H9 (cell line): ENCODE data around the gene EFL1. TPM values are rescaled to one million over a fixed set of nuclear protein-coding genes. Genes with fewer than 3 reads are reported as not detected.

Experiments used
- DNase-seq: peaks from one replicate; pipeline ENCODE4 v3.0.0-alpha.2; 2017
- H2AFZ ChIP-seq: one replicate; pipeline ENCODE4 v1.6.1; 2013; ENCODE audit warnings: mild to moderate bottlenecking, low read length, control low read depth, moderate library complexity
- H2AK5ac ChIP-seq: 2 replicates; pipeline ENCODE4 v1.6.1; 2013; ENCODE audit warnings: low read length, control low read depth, mixed read lengths; ENCODE audit not compliant: insufficient read length
- H2BK120ac ChIP-seq: one replicate; pipeline ENCODE4 v1.6.1; 2013; ENCODE audit warnings: low read depth, mild to moderate bottlenecking, low read length, control low read depth, inconsistent platforms; ENCODE audit not compliant: poor library complexity, severe bottlenecking
- H2BK12ac ChIP-seq: 2 replicates; pipeline ENCODE4 v1.6.1; 2013; ENCODE audit warnings: low read length, control low read depth, mixed read lengths, low read depth; ENCODE audit not compliant: insufficient read length
- H2BK15ac ChIP-seq: 2 replicates; pipeline ENCODE4 v1.6.1; 2013; ENCODE audit warnings: low read depth, low read length, control low read depth
- H2BK20ac ChIP-seq: one replicate; pipeline ENCODE4 v1.6.1; 2013; ENCODE audit warnings: low read depth, mild to moderate bottlenecking, low read length, control low read depth, inconsistent platforms; ENCODE audit not compliant: poor library complexity, severe bottlenecking
- H2BK5ac ChIP-seq: 2 replicates; pipeline ENCODE4 v1.6.1; 2013; ENCODE audit warnings: low read length, control low read depth, mixed read lengths; ENCODE audit not compliant: insufficient read length
- H3K14ac ChIP-seq: 2 replicates; pipeline ENCODE4 v1.6.1; 2013; ENCODE audit warnings: low read length, control low read depth; ENCODE audit not compliant: insufficient read depth
- H3K18ac ChIP-seq: 2 replicates; pipeline ENCODE4 v1.6.1; 2013; ENCODE audit warnings: low read depth, mild to moderate bottlenecking, mixed read lengths, low read length, control low read depth; ENCODE audit not compliant: insufficient read length
- H3K23ac ChIP-seq: 2 replicates; pipeline ENCODE4 v1.6.1; 2013; ENCODE audit warnings: low read length, control low read depth, mixed read lengths, low read depth; ENCODE audit not compliant: insufficient read length
- H3K23me2 ChIP-seq: 2 replicates; pipeline ENCODE4 v1.6.1; 2013; ENCODE audit warnings: low read depth, mild to moderate bottlenecking, mixed read lengths, low read length, control low read depth; ENCODE audit not compliant: insufficient read length, poor library complexity, severe bottlenecking
- H3K27ac ChIP-seq: 2 replicates; pipeline ENCODE4 v1.5.1; 2013; ENCODE audit warnings: low read length, control low read depth, mixed read lengths, low read depth; ENCODE audit not compliant: insufficient read length
- H3K27me3 ChIP-seq: 2 replicates; pipeline ENCODE4 v1.6.1; 2013; ENCODE audit warnings: low read length, control low read depth, inconsistent platforms; ENCODE audit not compliant: insufficient read depth
- H3K4ac ChIP-seq: 2 replicates; pipeline ENCODE4 v1.6.1; 2013; ENCODE audit warnings: low read depth, mild to moderate bottlenecking, control low read depth, inconsistent platforms, low read length, moderate library complexity
- H3K4me1 ChIP-seq: 2 replicates; pipeline ENCODE4 v1.6.1; 2013; ENCODE audit warnings: low read length, control low read depth, inconsistent platforms; ENCODE audit not compliant: insufficient read depth
- H3K4me2 ChIP-seq: 2 replicates; pipeline ENCODE4 v1.6.1; 2013; ENCODE audit warnings: low read length, control low read depth, mixed read lengths; ENCODE audit not compliant: insufficient read length, insufficient read depth
- H3K56ac ChIP-seq: 2 replicates; pipeline ENCODE4 v1.6.1; 2013; ENCODE audit warnings: low read depth, mild to moderate bottlenecking, mixed read lengths, low read length, control low read depth; ENCODE audit not compliant: insufficient read length
- H3K79me1 ChIP-seq: 2 replicates; pipeline ENCODE4 v1.6.1; 2013; ENCODE audit warnings: low read depth, mild to moderate bottlenecking, moderate library complexity, low read length, control low read depth, inconsistent platforms; ENCODE audit not compliant: insufficient read depth, poor library complexity, severe bottlenecking
- H3K79me2 ChIP-seq: 2 replicates; pipeline ENCODE4 v1.6.1; 2013; ENCODE audit warnings: low read length, control low read depth, inconsistent platforms; ENCODE audit not compliant: insufficient read depth
- H3K9ac ChIP-seq: 2 replicates; pipeline ENCODE4 v1.6.1; 2013; ENCODE audit warnings: low read length, control low read depth, mixed read lengths; ENCODE audit not compliant: insufficient read length; ENCODE audit errors: extremely low read depth
- H3K9me3 ChIP-seq: one replicate; pipeline ENCODE4 v1.6.1; 2013; ENCODE audit warnings: low read depth, low read length, inconsistent platforms; ENCODE audit not compliant: control insufficient read depth
- H3T11ph ChIP-seq: one replicate; pipeline ENCODE4 v1.6.1; 2013; ENCODE audit warnings: mild to moderate bottlenecking, low read length, control low read depth, inconsistent platforms
- H4K20me1 ChIP-seq: one replicate; pipeline ENCODE4 v1.6.1; 2013; ENCODE audit not compliant: control insufficient read depth, insufficient read length, insufficient read depth
- H4K5ac ChIP-seq: 2 replicates; pipeline ENCODE4 v1.6.1; 2013; ENCODE audit warnings: low read depth, mild to moderate bottlenecking, mixed read lengths, low read length, control low read depth; ENCODE audit not compliant: insufficient read length
- H4K8ac ChIP-seq: replicated peaks from 2 replicates; pipeline ENCODE4 v1.6.1; 2013; ENCODE audit warnings: low read length, control low read depth, mixed read lengths, low read depth; ENCODE audit not compliant: insufficient read length
- H4K91ac ChIP-seq: 2 replicates; pipeline ENCODE4 v1.6.1; 2013; ENCODE audit warnings: low read depth, mild to moderate bottlenecking, moderate library complexity, mixed read lengths, low read length, control low read depth; ENCODE audit not compliant: insufficient read length
- H3K27ac Mint-ChIP-seq, 3 experiments: 2 replicates in 2 of 3; 3 replicates in 1 of 3; pipeline ENCODE4 v1.8.0; 2020 to 2021; ENCODE audit warnings: mixed read lengths in 3 of 3, mild to moderate bottlenecking in 1 of 3, moderate library complexity in 1 of 3
- H3K27me3 Mint-ChIP-seq: 2 replicates; pipeline ENCODE4 v1.8.0; 2021; ENCODE audit warnings: low read depth, mild to moderate bottlenecking, moderate library complexity, mixed read lengths
- H3K36me3 Mint-ChIP-seq, 3 experiments: 2 replicates in 2 of 3; 3 replicates in 1 of 3; pipeline ENCODE4 v1.8.0; 2020 to 2021; ENCODE audit warnings: low read depth in 3 of 3, mixed read lengths in 3 of 3; ENCODE audit not compliant: insufficient read depth in 1 of 3
- H3K4me1 Mint-ChIP-seq, 2 experiments: 2 replicates each; pipeline ENCODE4 v1.8.0; 2020; ENCODE audit warnings: mixed read lengths in 2 of 2
- H3K4me3 Mint-ChIP-seq, 2 experiments: 2 replicates in 1 of 2; 3 replicates in 1 of 2; pipeline ENCODE4 v1.8.0; 2020 to 2021; ENCODE audit warnings: mild to moderate bottlenecking in 2 of 2, mixed read lengths in 2 of 2, moderate library complexity in 1 of 2
- H3K9me3 Mint-ChIP-seq, 2 experiments: 2 replicates in 1 of 2; 3 replicates in 1 of 2; pipeline ENCODE4 v1.8.0; 2020; ENCODE audit warnings: mild to moderate bottlenecking in 2 of 2, mixed read lengths in 2 of 2, moderate library complexity in 1 of 2
- CTCF ChIP-seq: fragments of 200-600 bp; sonication (generic); conservative IDR thresholded peaks from 3 replicates; pipeline ENCODE4 v1.8.0; 2021; ENCODE audit warnings: antibody characterized with exemption, mild to moderate bottlenecking
- WGBS: extraction: QIAGEN DNeasy Blood & Tissue Kit; methylation state at CpG from one replicate; pipeline ENCODE4 v1.1.7; 2013; ENCODE audit warnings: missing lambda C conversion rate, low lambda C conversion rate, mixed read lengths; ENCODE audit not compliant: insufficient read length; ENCODE audit errors: extremely low coverage; 5-methylcytosine and 5-hydroxymethylcytosine counted together
- total RNA-seq: library from RNA; stranded (reverse); gene quantifications from 2 replicates; pipeline ENCODE4 v1.2.1, GENCODE V29; 2021

Gene EFL1
- total RNA-seq, 1 experiment from 2014 or later: 29.4 TPM

GRCh38 chr15:82136120-82136519, 126.4 kb downstream of the EFL1 start:
- Mint-ChIP-seq H3K4me3 (no peak overlapping the region), H3K36me3 (peaks cover 5 to 17% (median 11%) of the 10 kb centered on the region in 3 experiments; a peak in 6 of 7 replicates), H3K4me1 (peaks cover 0 to 2% of the 10 kb centered on the region in 2 experiments; a peak in 1 of 4 replicates), H3K27ac (no peak overlapping the region), H3K9me3 (no peaks in the 10 kb centered on the region), H3K27me3 (no peaks in the 10 kb centered on the region)
- H3K4me1 ChIP-seq: no peaks in the 10 kb centered on the region
- H3K79me2 ChIP-seq: no peaks in the 10 kb centered on the region
- H3K56ac ChIP-seq: no peak overlapping the region
- H2AFZ ChIP-seq: no peak overlapping the region
- no peak overlapping the region for H3K9ac ChIP-seq
- no peak overlapping the region for H2BK5ac ChIP-seq
- H3K79me1 ChIP-seq: no peaks in the 10 kb centered on the region
- H3K14ac ChIP-seq: no peak overlapping the region
- no peak overlapping the region for H3K18ac ChIP-seq
- TF ChIP-seq CTCF: no peak
- H3K27ac ChIP-seq: no peak overlapping the region
- H2BK15ac ChIP-seq: no peak overlapping the region
- H3K27me3 ChIP-seq: no peaks in the 10 kb centered on the region
- no CpG with 5 or more reads among the region's 3 CpGs for WGBS
- H2AK5ac ChIP-seq: no peak overlapping the region
- no peak overlapping the region for H3K23ac ChIP-seq
- H2BK20ac ChIP-seq: no peak overlapping the region
- H3K9me3 ChIP-seq: no peaks in the 10 kb centered on the region
- H4K20me1 ChIP-seq: no peaks in the 10 kb centered on the region
- H3K4ac ChIP-seq: no peak overlapping the region
- H4K91ac ChIP-seq: no peak overlapping the region
- H4K8ac ChIP-seq: no peak overlapping the region
- H4K5ac ChIP-seq: no peak overlapping the region
- H3K23me2 ChIP-seq: no peaks in the 10 kb centered on the region
- no peak overlapping the region for H2BK12ac ChIP-seq
- H3K4me2 ChIP-seq: no peak overlapping the region
- DNase-seq: no peak
- no peak overlapping the region for H3T11ph ChIP-seq
- no peak overlapping the region for H2BK120ac ChIP-seq
